ENCODE measurements around the gene GEMIN7.

The GEMIN7 gene

DNA sequence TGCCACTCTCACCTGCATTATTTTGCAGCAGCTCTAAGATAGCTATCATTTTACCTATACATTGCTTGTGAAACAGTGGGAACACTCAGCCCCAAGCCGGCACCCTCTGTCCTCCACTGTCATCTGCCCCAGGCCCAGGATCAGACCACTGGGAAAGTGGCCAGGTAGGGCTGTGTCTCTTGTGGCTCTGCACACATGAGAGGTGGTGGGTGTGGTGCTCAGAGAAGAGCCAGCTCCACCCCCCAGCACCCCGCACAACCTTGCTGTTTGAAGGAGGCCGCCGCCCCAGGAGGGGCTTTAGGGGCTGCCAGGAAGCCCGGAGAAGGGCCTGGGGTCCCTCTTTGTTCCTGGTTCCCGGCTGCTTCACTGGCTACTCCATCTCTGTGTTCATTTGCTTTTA is 40.5 kb downstream of the GEMIN7 start:
- peaks cover 17% of the 10 kb centered on the region for H3K79me2 ChIP-seq (ENCODE audit: control insufficient read depth, insufficient read depth, low read length)
- WGBS (ENCODE audit: extremely low coverage, insufficient coverage, low lambda C conversion rate): no CpG with 5 or more reads among the region's 6 CpGs
- H3K4me1 ChIP-seq (ENCODE audit: control insufficient read depth, low read depth, low read length): no peaks in the 10 kb centered on the region
- no peak overlapping the region for H3K9ac ChIP-seq (ENCODE audit: low read length)
- H3K56ac ChIP-seq (ENCODE audit: low read length): no peak overlapping the region
- no peak overlapping the region for H3K4me3 ChIP-seq (ENCODE audit: low read length)
- H2BK15ac ChIP-seq (replicated peaks; ENCODE audit: low read depth): no peak overlapping the region
- peaks cover 31% of the 10 kb centered on the region for H3K79me1 ChIP-seq (ENCODE audit: low read length)
- H4K5ac ChIP-seq (ENCODE audit: low read length): no peak overlapping the region
- H2BK120ac ChIP-seq (ENCODE audit: low read depth, low read length): no peak overlapping the region
- no peak overlapping the region for H3K4me2 ChIP-seq (ENCODE audit: low read length)
- no peak overlapping the region for H3K27ac ChIP-seq (ENCODE audit: low read depth, low read length)
- H3K36me3 ChIP-seq (ENCODE audit: control insufficient read depth, insufficient read depth, low read length): no peaks in the 10 kb centered on the region
- H3K18ac ChIP-seq (ENCODE audit: low read length): no peak overlapping the region
- H3K27me3 ChIP-seq (ENCODE audit: insufficient read depth, low read length, poor library complexity): no peaks in the 10 kb centered on the region
- H3K4ac ChIP-seq (ENCODE audit: low read depth, low read length): no peak overlapping the region
- H2BK5ac ChIP-seq (ENCODE audit: low read length): no peak overlapping the region
- H4K8ac ChIP-seq (ENCODE audit: low read depth, low read length): no peak overlapping the region
- no peak for DNase-seq
- H2AK5ac ChIP-seq (ENCODE audit: low read length): no peak overlapping the region
- H3K23ac ChIP-seq (ENCODE audit: low read length): no peak overlapping the region

DNA sequence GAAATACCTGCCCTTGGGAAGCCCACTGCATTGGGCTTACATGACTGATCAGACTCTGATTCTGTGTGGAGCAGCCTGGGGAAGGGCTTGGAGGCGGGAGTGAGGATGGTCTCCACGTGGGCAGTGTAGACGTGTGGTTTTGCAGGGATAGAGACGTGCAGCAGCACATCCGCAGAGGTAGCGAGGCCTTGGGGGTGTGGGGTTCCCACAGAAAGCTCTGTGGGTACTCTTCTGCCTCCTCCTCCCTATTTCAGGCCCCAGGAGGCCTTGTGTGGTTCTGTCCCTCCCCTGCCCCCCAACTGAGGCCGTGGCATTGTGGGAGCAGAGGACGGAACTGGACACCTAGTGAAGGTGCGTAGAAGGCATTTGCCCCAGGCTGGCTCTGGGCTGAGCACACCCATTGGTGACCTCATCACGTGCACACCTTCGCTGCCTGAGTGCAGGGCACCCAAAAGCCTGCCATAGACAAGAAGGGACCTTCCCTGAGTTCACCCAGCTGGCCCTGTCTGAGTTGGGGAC is 42.8 kb downstream of the GEMIN7 start:
- no peak overlapping the region for H3K4me3 ChIP-seq (ENCODE audit: low read length)
- H2BK5ac ChIP-seq (ENCODE audit: low read length): no peak overlapping the region
- H3K23ac ChIP-seq (ENCODE audit: low read length): no peak overlapping the region
- H3K9ac ChIP-seq (ENCODE audit: low read length): no peak overlapping the region
- no CpG with 5 or more reads among the region's 11 CpGs for WGBS (ENCODE audit: extremely low coverage, insufficient coverage, low lambda C conversion rate)
- no peak overlapping the region for H3K18ac ChIP-seq (ENCODE audit: low read length)
- peaks cover 18% of the 10 kb centered on the region for H3K79me2 ChIP-seq (ENCODE audit: control insufficient read depth, insufficient read depth, low read length)
- H4K8ac ChIP-seq (ENCODE audit: low read depth, low read length): no peak overlapping the region
- DNase-seq: no peak
- H2BK120ac ChIP-seq (ENCODE audit: low read depth, low read length): no peak overlapping the region
- peaks cover 30% of the 10 kb centered on the region for H3K79me1 ChIP-seq (ENCODE audit: low read length)
- H4K5ac ChIP-seq (ENCODE audit: low read length): no peak overlapping the region
- H3K4me1 ChIP-seq (ENCODE audit: control insufficient read depth, low read depth, low read length): no peaks in the 10 kb centered on the region
- no peak overlapping the region for H3K4me2 ChIP-seq (ENCODE audit: low read length)
- no peak overlapping the region for H2AK5ac ChIP-seq (ENCODE audit: low read length)
- no peak overlapping the region for H3K4ac ChIP-seq (ENCODE audit: low read depth, low read length)
- no peak overlapping the region for H2BK15ac ChIP-seq (replicated peaks; ENCODE audit: low read depth)
- H3K56ac ChIP-seq (ENCODE audit: low read length): no peak overlapping the region
- H3K27ac ChIP-seq (ENCODE audit: low read depth, low read length): no peak overlapping the region
- H3K27me3 ChIP-seq (ENCODE audit: insufficient read depth, low read length, poor library complexity): no peaks in the 10 kb centered on the region
- no peaks in the 10 kb centered on the region for H3K36me3 ChIP-seq (ENCODE audit: control insufficient read depth, insufficient read depth, low read length)

DNA sequence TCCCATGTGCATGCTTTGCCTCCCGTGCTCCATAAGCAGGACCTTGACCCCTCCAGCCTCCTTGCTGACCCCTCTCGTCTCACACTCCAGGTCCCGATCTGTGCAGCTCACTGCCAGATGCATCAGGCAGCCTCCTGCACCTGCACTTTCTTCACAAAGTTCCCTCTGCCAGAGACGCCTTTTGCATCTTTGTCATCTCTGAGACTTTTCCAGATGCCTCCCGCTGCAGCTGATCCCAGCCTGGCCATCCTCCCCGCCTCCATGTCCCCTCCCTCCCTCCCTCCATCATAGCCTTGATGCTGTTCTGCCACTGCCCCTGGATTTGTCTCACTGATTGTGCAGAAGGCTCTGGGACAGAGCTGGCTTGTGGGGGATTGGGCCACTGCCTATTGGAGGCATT is 43.8 kb downstream of the GEMIN7 start:
- H2BK15ac ChIP-seq (replicated peaks; ENCODE audit: low read depth): no peak overlapping the region
- no peak overlapping the region for H3K23ac ChIP-seq (ENCODE audit: low read length)
- H3K4me1 ChIP-seq (ENCODE audit: control insufficient read depth, low read depth, low read length): no peaks in the 10 kb centered on the region
- no peaks in the 10 kb centered on the region for H3K27me3 ChIP-seq (ENCODE audit: insufficient read depth, low read length, poor library complexity)
- no peak overlapping the region for H2BK5ac ChIP-seq (ENCODE audit: low read length)
- DNase-seq: no peak
- no peak overlapping the region for H4K8ac ChIP-seq (ENCODE audit: low read depth, low read length)
- H3K79me2 ChIP-seq (ENCODE audit: control insufficient read depth, insufficient read depth, low read length): peaks cover 18% of the 10 kb centered on the region
- no CpG with 5 or more reads among the region's 6 CpGs for WGBS (ENCODE audit: extremely low coverage, insufficient coverage, low lambda C conversion rate)
- peaks cover 29% of the 10 kb centered on the region for H3K79me1 ChIP-seq (ENCODE audit: low read length)
- no peak overlapping the region for H3K27ac ChIP-seq (ENCODE audit: low read depth, low read length)
- H3K4ac ChIP-seq (ENCODE audit: low read depth, low read length): no peak overlapping the region
- H3K9ac ChIP-seq (ENCODE audit: low read length): no peak overlapping the region
- H3K18ac ChIP-seq (ENCODE audit: low read length): no peak overlapping the region
- H2BK120ac ChIP-seq (ENCODE audit: low read depth, low read length): no peak overlapping the region
- H4K5ac ChIP-seq (ENCODE audit: low read length): no peak overlapping the region
- no peak overlapping the region for H3K56ac ChIP-seq (ENCODE audit: low read length)
- no peak overlapping the region for H3K4me3 ChIP-seq (ENCODE audit: low read length)
- no peak overlapping the region for H2AK5ac ChIP-seq (ENCODE audit: low read length)
- H3K36me3 ChIP-seq (ENCODE audit: control insufficient read depth, insufficient read depth, low read length): no peaks in the 10 kb centered on the region
- no peak overlapping the region for H3K4me2 ChIP-seq (ENCODE audit: low read length)

DNA sequence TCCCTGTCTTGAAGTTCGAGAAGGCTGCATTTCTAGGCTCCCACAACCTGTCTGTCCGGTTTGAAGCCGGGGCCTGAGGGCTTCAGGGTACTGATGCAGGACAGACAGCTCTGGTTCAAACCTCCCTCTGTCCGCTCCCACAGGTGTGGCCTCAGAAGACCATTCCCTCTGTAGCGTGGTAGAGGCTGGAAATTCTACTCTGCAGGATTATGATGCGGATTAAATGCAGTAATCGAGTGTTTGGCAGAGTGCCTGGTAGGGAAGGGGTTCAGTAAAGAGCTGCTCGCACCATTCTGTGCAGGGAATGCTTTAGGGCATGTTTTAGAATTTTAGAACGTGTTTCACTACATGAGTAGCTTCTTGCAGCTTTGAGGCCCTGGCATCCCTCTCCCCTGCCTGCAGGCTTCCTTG is 44.4 kb downstream of the GEMIN7 start:
- Histone ChIP-seq H3K36me3 (ENCODE audit: control insufficient read depth, insufficient read depth, low read length) (no peaks in the 10 kb centered on the region), H3K27ac (ENCODE audit: low read depth, low read length) (no peak overlapping the region), H3K56ac (ENCODE audit: low read length) (no peak overlapping the region), H3K9ac (ENCODE audit: low read length) (no peak overlapping the region), H3K79me1 (ENCODE audit: low read length) (peaks cover 24% of the 10 kb centered on the region), H3K79me2 (ENCODE audit: control insufficient read depth, insufficient read depth, low read length) (peaks cover 18% of the 10 kb centered on the region), H3K4me2 (ENCODE audit: low read length) (no peak overlapping the region), H2BK5ac (ENCODE audit: low read length) (no peak overlapping the region), H2BK15ac (replicated peaks; ENCODE audit: low read depth) (no peak overlapping the region), H3K27me3 (ENCODE audit: insufficient read depth, low read length, poor library complexity) (no peaks in the 10 kb centered on the region), H4K5ac (ENCODE audit: low read length) (no peak overlapping the region), H4K8ac (ENCODE audit: low read depth, low read length) (no peak overlapping the region), H2BK120ac (ENCODE audit: low read depth, low read length) (no peak overlapping the region), H2AK5ac (ENCODE audit: low read length) (no peak overlapping the region), H3K4me3 (ENCODE audit: low read length) (no peak overlapping the region), H3K18ac (ENCODE audit: low read length) (no peak overlapping the region), H3K4me1 (ENCODE audit: control insufficient read depth, low read depth, low read length) (no peaks in the 10 kb centered on the region), H3K4ac (ENCODE audit: low read depth, low read length) (no peak overlapping the region), H3K23ac (ENCODE audit: low read length) (no peak overlapping the region)
- DNase-seq: no peak
- no CpG with 5 or more reads among the region's 9 CpGs for WGBS (ENCODE audit: extremely low coverage, insufficient coverage, low lambda C conversion rate)

DNA sequence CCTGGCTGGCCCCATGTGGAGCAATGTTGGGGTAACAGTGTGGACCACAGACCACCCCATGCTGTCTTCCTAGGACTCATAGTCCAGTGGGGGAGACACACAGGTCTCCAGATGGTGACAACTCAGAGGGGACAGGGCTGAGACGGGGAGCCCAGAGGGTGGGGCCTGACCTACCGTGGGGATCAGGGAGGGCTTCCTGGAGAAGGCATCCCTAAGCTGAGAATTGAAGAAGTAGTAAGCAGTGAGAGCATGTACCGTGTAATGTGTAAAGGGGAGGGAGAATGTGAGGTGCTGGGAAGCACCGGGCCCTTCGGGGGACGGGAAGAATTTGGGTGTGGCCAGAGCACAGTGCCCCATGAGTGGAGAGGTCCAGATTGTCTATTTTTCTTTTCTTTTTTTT is 45.0 kb downstream of the GEMIN7 start:
- no peak overlapping the region for H3K23ac ChIP-seq (ENCODE audit: low read length)
- no peak overlapping the region for H2BK5ac ChIP-seq (ENCODE audit: low read length)
- no peak overlapping the region for H3K9ac ChIP-seq (ENCODE audit: low read length)
- peaks cover 16% of the 10 kb centered on the region for H3K79me2 ChIP-seq (ENCODE audit: control insufficient read depth, insufficient read depth, low read length)
- no peak overlapping the region for H3K18ac ChIP-seq (ENCODE audit: low read length)
- H3K27ac ChIP-seq (ENCODE audit: low read depth, low read length): no peak overlapping the region
- no peak overlapping the region for H3K4me3 ChIP-seq (ENCODE audit: low read length)
- no peak overlapping the region for H3K56ac ChIP-seq (ENCODE audit: low read length)
- no peak overlapping the region for H3K4ac ChIP-seq (ENCODE audit: low read depth, low read length)
- no peak for DNase-seq
- peaks cover 27% of the 10 kb centered on the region for H3K79me1 ChIP-seq (ENCODE audit: low read length)
- H4K8ac ChIP-seq (ENCODE audit: low read depth, low read length): no peak overlapping the region
- H2AK5ac ChIP-seq (ENCODE audit: low read length): no peak overlapping the region
- H3K4me2 ChIP-seq (ENCODE audit: low read length): no peak overlapping the region
- H3K4me1 ChIP-seq (ENCODE audit: control insufficient read depth, low read depth, low read length): no peaks in the 10 kb centered on the region
- WGBS (ENCODE audit: extremely low coverage, insufficient coverage, low lambda C conversion rate): no CpG with 5 or more reads among the region's 6 CpGs
- H3K27me3 ChIP-seq (ENCODE audit: insufficient read depth, low read length, poor library complexity): no peaks in the 10 kb centered on the region
- H2BK15ac ChIP-seq (replicated peaks; ENCODE audit: low read depth): no peak overlapping the region
- no peaks in the 10 kb centered on the region for H3K36me3 ChIP-seq (ENCODE audit: control insufficient read depth, insufficient read depth, low read length)
- H4K5ac ChIP-seq (ENCODE audit: low read length): no peak overlapping the region
- no peak overlapping the region for H2BK120ac ChIP-seq (ENCODE audit: low read depth, low read length)

DNA sequence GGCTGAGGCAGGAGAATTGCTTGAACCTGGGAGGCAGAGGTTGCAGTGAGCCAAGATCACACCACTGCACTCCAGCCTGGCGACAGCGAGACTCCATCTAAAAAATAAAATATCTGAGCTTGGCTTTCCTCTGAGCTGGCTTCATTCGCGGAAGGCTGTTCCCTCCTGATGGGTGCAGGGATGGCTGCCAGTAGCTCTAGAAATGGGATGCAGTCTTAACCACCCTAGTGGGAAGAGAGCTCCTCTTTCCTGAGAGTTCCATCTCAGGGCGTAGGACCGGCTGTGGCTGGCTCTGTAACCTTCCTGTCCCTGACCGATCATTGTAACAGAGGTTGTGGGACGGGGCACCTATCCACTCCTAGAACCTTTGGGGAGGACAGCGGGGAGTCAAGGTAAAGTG is 46.3 kb downstream of the GEMIN7 start:
- Histone ChIP-seq H3K36me3 (ENCODE audit: control insufficient read depth, insufficient read depth, low read length) (no peaks in the 10 kb centered on the region), H3K18ac (ENCODE audit: low read length) (no peak overlapping the region), H3K23ac (ENCODE audit: low read length) (no peak overlapping the region), H3K4me1 (ENCODE audit: control insufficient read depth, low read depth, low read length) (no peaks in the 10 kb centered on the region), H3K56ac (ENCODE audit: low read length) (no peak overlapping the region), H3K79me1 (ENCODE audit: low read length) (peaks cover 28% of the 10 kb centered on the region), H4K8ac (ENCODE audit: low read depth, low read length) (no peak overlapping the region), H3K27me3 (ENCODE audit: insufficient read depth, low read length, poor library complexity) (no peaks in the 10 kb centered on the region), H2BK120ac (ENCODE audit: low read depth, low read length) (no peak overlapping the region), H3K79me2 (ENCODE audit: control insufficient read depth, insufficient read depth, low read length) (peaks cover 16% of the 10 kb centered on the region), H3K4me3 (ENCODE audit: low read length) (no peak overlapping the region), H2AK5ac (ENCODE audit: low read length) (no peak overlapping the region), H2BK5ac (ENCODE audit: low read length) (no peak overlapping the region), H2BK15ac (replicated peaks; ENCODE audit: low read depth) (no peak overlapping the region), H3K9ac (ENCODE audit: low read length) (no peak overlapping the region), H3K4ac (ENCODE audit: low read depth, low read length) (no peak overlapping the region), H3K27ac (ENCODE audit: low read depth, low read length) (no peak overlapping the region), H4K5ac (ENCODE audit: low read length) (no peak overlapping the region), H3K4me2 (ENCODE audit: low read length) (no peak overlapping the region)
- DNase-seq: no peak
- no CpG with 5 or more reads among the region's 9 CpGs for WGBS (ENCODE audit: extremely low coverage, insufficient coverage, low lambda C conversion rate)

All from mesendoderm (in vitro differentiated cells).